ENCODE data around the gene NPRL2.
"Not testable (repeated sequence)": the region's sequence is repeated elsewhere in the genome, so short reads cannot be mapped to it uniquely, and the experiment has no call there.

The NPRL2 gene

DNA sequence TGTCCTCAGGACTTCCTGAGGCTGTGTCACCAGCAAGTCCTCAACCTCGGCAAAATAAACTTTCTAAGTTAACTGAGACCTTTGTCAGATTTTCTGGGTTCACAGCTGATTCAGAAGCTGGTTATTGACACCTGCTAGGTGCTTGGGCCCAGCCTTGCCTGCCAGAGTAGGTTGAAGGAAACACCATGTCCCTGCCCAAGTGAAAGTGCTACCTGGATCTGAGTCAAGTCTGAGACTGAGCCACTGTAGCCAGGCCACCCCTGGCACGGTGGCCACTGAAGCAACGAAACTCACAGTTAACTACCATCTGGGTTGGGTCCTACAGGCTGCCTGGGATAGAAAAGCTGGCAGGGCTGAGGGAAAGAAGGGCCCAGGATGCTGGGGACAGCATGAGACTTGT, 36.2 kb downstream of the NPRL2 start:
- TF ChIP-seq POLR2A (IDR thresholded peaks at IDR 0.05; ENCODE audit: low read depth, low read length): no peak
- no peak for DNase-seq (ENCODE audit: insufficient read length, low spot score)
- FAIRE-seq: no peak

DNA sequence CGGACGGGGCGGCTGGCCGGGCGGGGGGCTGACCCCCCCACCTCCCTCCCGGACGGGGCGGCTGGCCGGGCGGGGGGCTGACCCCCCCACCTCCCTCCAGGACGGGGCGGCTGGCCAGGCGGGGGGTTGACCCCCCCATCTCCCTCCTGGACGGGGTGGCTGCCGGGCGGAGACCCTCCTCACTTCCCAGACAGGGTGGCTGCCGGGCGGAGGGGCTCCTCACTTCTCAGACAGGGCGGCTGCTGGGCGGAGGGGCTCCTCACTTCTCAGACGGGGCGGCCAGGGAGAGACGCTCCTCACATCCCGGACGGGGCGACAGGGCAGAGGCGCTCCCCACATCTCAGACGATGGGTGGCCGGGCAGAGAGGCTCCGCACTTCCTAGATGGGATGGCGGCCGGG, 38.5 kb downstream of the NPRL2 start:
- not testable (repeated sequence) for DNase-seq (ENCODE audit: insufficient read length, low spot score); FAIRE-seq

DNA sequence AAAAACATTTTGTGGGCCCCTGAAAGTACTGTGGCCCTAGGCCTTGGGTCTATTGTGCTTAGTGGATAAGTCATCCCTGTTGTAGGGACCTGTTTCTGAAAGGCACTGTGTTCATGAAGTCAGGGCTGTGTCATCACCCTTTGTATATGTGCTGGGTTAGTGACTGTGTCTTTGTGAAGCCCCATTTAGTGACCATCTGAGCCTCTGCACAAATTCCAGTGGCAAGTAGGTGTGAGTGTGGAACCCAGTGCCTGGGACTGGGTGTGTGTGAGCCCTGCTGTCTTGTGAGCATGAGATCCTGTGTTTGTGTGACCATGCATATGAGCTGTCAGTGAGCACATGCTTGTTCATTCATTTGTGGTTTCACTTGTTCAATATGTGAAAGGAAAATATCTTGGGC, 46.0 kb downstream of the NPRL2 start:
- FAIRE-seq: no peak
- TF ChIP-seq POLR2A (IDR thresholded peaks at IDR 0.05; ENCODE audit: low read depth, low read length): no peak

DNA sequence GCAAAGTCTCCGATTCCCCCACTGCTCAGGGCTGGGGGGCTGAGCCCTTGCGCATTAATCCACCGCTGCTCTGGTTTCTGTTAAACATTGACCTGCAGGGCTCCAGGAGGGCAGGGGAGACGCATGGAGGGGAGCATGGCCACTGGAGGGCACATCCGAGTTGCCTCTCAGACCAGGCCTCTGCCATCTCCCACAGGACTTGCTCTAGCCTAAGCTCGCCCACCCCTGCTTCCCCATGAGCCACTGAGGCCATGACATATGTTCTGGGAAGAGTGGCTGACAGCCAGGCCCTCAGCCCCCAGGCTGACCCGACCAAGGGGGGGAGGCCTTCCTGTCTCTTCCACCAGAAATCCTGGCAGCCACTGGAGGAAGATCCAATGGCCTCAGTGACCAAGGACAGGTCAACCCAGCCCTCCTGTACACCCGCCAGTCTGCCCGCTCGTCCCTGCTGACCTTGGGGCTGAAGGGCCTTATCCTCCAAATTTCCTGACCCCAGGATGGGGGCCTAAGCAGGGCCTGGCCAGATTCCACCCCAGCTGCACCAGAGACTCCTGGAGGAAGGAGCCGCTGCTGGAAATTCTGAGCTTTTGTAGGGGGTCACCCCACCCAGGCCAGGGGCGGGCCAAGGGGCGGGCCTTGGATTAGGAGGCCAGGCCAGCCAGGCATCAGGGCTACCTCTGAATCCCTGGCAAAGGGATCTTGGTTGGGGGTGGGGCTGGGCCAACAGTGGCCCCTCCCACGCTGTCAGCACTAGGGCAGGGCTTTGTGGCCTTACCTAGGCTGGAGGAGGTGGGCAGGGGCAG, 47.4 kb downstream of the NPRL2 start, which contains the start of gene HYAL1:
HYAL1 (minus strand) TSS at position 562 of the 803 bp plus-strand sequence. CDS start 618 bp downstream, outside the sequence.
- DNase-seq (ENCODE audit: insufficient read length, low spot score) (no peak), FAIRE-seq (no peak)
- no peak for TF ChIP-seq POLR2A (IDR thresholded peaks at IDR 0.05; ENCODE audit: low read depth, low read length)

More for the DNA sequence above, 46.0 kb downstream of the NPRL2 start:
- DNase-seq (ENCODE audit: insufficient read length, low spot score): no peak

DNA sequence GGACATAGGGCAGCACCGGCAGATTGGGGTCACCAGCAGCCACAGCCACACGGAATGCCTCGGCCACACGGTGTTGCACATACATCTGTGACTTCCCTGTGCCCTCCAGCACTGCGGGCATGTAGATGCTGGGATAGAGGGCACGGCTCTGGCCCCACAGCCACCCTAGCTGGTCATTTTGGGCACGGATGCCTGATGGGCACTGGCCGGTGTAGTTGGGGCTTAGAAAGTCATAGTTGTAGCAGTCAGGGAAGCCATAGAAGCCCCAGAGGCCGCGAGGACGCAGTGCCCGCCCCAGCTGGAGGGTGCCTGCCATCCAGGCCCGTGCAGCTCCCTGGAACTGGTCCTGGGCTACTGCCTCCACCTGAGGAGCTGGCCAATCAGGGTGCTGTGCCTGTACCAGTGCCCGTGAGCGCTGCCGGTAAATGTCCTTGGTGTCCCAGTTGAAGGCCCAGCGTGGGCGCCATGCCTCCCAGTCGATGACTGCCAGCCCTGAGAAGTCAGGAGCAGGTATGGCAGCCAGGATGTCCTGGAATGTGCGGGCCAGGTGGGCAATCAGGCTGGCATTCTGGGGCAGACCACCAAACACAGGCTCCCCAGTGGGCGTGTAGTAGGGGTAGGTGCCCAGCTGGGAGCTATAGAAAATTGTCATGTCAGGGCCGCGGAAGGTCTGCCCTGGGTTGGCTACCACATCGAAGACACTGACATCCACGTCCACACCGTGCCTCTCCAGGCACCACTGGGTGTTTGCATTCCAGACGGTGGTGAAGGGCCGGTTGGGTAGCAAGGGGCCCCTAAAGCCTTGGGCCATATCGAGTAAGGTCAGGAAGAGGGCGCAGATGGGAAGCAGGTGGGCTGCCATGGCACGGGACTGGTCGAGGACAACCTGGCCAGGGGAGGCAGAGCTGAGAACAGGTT, 48.2 kb downstream of the NPRL2 start:
- no peak for TF ChIP-seq POLR2A (IDR thresholded peaks at IDR 0.05; ENCODE audit: low read depth, low read length)
- DNase-seq (ENCODE audit: insufficient read length, low spot score) (no peak), FAIRE-seq (no peak)

DNA sequence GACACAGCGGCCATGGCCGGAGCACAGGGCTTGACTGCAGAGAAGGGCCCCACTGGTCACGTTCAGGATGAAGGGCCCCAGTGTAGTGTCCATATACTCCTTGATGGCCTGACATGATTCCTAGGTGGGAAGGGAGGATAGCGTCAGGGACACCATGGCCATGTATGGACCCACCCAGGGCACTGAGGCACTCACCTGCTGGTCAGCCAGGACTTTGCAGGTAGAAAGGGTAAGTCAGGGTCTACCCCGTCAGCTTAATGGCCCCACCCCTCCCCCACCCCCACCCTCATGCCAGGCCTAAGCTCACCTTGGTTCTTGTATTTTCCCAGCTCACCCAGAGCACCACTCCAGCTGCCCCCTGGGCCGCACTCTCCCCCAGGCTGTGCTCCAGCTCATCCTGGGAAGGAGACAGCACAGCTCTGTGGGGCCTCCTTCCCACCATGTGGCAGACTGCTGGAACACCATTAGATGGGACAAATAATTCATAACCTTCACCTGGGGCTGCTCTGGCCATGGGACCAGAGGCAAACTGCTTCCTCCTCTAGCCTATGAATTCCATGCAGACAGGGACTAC, 49.8 kb downstream of the NPRL2 start:
- DNase-seq (ENCODE audit: insufficient read length, low spot score) (no peak), FAIRE-seq (no peak)
- TF ChIP-seq POLR2A (IDR thresholded peaks at IDR 0.05; ENCODE audit: low read depth, low read length): no peak

DNA sequence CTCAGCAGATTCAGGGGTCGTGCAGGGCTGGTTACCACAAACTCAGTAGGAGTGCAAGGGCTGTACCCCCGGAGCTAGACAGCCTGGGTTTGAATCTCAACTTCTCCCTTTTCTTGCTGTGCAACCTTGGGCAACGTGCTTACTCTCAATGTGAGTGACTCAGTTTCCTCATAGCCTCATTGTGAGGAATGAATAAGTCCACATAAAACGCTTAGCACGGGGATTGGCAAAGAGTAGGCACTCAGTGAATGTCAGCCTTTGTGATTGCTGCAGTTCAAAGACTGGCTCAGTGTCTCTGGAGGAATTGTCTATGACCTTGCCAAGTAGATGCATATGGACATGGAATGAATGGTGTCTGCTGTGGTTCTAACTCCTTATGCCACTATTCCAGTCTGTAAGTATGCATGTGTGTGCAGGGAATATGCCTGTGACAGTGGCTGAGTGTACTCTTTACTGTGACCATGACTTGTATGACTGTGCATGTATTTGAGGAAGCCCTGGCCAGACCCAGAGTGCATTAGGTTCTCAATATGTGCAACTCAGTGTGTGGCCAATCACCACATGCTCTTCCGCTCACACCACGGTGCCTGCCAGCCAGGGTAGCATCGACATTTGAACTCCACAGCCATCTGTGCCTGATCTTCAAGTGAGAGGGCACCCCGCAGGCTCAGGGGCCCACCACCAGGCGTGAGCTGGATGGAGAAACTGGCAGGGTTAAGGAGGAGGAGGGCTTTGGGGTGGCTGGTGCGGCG, 50.5 kb downstream of the NPRL2 start:
- no peak for DNase-seq (ENCODE audit: insufficient read length, low spot score)
- no peak for FAIRE-seq
- TF ChIP-seq POLR2A (IDR thresholded peaks at IDR 0.05; ENCODE audit: low read depth, low read length): no peak

DNA sequence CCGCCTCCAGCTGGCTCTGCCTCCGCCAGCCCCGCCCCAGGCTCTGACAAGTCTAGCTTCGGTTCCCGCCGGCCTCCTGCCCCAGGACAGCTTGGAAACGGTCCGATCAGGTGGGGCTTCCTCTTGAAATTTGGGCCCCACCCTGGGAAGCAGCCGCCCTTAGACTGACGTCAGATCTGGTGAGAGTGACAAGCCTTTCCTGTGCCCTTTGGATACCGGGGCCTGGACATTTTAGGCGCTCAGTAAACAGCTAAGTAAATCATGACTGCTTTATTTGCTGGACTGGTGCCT, 51.0 kb downstream of the NPRL2 start:
- no peak for FAIRE-seq
- TF ChIP-seq POLR2A (IDR thresholded peaks at IDR 0.05; ENCODE audit: low read depth, low read length): peak; percentile 29; the same call in 1 of the 2 replicates

DNA sequence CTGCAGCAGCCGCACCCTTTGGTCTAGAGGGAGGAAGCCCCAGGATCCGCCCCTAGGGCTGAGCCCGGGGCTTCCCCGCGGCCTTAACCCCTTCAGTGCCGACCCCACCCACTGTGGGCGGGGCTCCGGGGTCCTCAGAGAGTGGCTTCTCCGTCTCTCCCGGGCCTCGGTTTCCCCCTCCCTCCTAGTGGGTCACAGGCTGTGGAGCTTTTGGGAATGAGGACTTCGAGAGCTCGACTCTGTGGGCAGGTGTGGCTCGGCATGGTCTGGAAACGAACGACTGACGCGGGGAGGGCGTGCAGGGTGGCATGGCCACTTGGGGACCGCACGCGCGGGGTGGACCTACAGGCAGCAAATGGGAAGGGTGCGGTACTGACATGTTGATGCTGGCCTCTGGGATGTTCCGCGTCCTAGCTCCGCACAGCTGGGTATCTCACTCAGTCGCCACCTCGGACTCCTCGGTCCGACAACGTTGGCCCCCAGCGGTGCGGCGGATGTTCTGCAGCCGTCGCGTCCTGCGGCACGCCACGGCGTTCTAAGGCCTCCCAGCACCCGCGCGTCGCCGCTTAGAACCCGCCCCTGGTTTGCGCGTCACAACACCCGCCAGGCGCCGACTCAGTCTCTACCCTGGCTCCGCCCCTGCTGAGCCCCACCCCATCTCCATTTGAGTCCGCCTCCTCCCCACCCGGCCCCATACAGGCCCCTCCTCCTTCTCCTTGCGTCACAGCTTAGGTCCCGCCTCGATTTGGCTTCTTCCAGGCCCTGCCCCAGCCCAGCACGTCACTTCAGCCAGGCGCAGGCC, 51.5 kb downstream of the NPRL2 start, which contains the start of the genes HYAL3 and NAA80:
HYAL3 (minus strand) TSS at position 570 of the 802 bp plus-strand sequence. CDS start 3,803 bp downstream, outside the sequence.
NAA80 (minus strand) TSS at position 570 of the 802 bp plus-strand sequence. CDS start 1,942 bp downstream, outside the sequence.
- peak; percentile 95 for TF ChIP-seq POLR2A (IDR thresholded peaks at IDR 0.05; ENCODE audit: low read depth, low read length)
- peak; percentile 93 for DNase-seq (ENCODE audit: insufficient read length, low spot score)
- FAIRE-seq: peak; percentile 67

More for the DNA sequence above, 51.0 kb downstream of the NPRL2 start:
- DNase-seq (ENCODE audit: insufficient read length, low spot score): peak; percentile 93

DNA sequence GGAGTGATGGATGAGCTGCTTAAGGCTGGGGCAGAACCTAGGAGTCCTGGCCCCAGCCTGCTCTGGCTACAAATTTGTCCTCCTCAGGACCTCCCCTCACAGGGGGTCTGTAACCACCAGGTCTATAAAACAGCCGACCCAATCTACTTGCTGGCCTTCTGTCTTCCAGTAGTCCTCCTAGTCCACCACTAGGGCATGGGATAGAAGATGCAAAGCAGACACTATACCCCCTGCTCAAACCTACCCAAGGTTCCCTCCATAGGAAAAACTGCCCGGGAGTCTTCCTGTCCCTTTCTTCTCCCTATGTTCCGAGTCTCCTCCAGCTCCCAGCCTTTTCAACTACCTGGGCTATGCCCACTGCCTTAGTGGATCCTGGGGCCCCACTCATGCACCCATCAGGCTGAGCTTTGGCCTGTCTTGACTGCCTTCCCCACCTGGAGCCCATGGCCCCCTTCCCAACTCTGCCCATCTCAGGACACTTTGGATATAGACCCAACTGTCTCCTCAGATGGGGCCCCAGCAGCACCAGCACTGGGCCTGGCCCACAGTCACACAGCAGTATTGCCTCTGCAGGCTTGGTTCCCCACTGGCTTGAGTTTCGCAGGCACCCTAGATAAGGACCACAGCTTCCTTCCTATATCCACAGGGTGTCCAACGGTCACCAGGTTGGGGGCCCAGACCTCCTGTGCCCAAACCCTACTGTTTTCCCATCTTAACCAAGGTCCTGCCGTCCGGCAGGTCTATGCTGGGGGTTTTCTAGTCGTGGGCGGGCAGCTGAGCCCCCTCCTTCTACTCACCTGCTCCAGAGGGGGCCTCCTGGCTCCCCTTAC, 52.5 kb downstream of the NPRL2 start:
- DNase-seq (ENCODE audit: insufficient read length, low spot score): no peak

DNA sequence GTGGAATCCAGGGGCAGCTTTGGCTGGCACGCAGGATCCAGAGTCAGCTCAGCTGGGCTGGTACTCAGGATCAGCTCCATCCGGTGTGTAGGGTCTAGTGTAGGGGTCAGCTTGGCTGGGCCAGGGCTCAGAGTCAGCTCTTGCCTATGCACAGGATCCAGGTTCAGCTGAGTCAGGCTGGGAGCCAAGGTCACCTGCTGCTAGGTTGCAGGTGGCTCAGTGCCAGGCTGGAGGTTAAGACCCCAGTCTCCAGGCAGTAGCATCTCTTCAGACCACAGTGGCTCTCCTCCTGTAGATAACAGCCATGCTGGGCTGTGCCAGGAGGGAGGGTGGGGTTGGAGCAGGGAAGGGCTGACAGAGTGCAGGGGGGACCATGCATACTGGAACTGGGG, 53.2 kb downstream of the NPRL2 start:
- TF ChIP-seq POLR2A (IDR thresholded peaks at IDR 0.05; ENCODE audit: low read depth, low read length): no peak
- DNase-seq (ENCODE audit: insufficient read length, low spot score): no peak
- no peak for FAIRE-seq

More for the DNA sequence above, 52.5 kb downstream of the NPRL2 start:
- FAIRE-seq: no peak
- TF ChIP-seq POLR2A (IDR thresholded peaks at IDR 0.05; ENCODE audit: low read depth, low read length): no peak
